ENCODE data around the gene GAL. TPM values are rescaled to one million over a fixed set of nuclear protein-coding genes. Genes with fewer than 3 reads are reported as not detected.

The GAL gene
- total RNA-seq, 2 donors from 2014 or later = not detected

DNA sequence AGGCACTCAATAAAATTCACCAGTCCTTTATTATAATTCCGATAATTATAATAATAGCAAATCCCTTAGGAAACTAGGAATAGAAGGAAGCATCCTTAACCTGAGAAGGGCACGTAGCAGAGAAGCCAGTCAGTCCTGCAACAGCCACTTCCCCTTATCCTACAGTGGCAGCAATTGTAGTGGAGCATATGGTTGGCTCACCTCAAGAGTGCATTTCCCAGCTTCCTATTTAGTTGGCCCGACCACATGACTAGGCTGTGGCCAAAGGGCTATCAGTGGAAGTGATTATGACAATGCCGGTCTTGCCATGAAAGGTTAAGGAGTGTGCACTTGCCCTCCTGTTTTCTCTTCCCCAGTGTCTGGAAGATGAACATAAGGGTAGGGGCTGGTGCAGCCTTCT lies 39.9 kb downstream of the GAL start:
- Histone ChIP-seq H3K27me3 (peaks cover 0 to 3% of the 10 kb centered on the region in 2 donors), H3K9me3 (peaks cover 0 to 13% of the 10 kb centered on the region in 2 donors), H3K36me3 (no peaks in the 10 kb centered on the region), H3K4me3 (no peak overlapping the region), H3K27ac (no peak overlapping the region), H3K4me1 (no peaks in the 10 kb centered on the region)
- no peak for DNase-seq (ENCODE audit: low spot score)
- TF ChIP-seq, protein P1, sequence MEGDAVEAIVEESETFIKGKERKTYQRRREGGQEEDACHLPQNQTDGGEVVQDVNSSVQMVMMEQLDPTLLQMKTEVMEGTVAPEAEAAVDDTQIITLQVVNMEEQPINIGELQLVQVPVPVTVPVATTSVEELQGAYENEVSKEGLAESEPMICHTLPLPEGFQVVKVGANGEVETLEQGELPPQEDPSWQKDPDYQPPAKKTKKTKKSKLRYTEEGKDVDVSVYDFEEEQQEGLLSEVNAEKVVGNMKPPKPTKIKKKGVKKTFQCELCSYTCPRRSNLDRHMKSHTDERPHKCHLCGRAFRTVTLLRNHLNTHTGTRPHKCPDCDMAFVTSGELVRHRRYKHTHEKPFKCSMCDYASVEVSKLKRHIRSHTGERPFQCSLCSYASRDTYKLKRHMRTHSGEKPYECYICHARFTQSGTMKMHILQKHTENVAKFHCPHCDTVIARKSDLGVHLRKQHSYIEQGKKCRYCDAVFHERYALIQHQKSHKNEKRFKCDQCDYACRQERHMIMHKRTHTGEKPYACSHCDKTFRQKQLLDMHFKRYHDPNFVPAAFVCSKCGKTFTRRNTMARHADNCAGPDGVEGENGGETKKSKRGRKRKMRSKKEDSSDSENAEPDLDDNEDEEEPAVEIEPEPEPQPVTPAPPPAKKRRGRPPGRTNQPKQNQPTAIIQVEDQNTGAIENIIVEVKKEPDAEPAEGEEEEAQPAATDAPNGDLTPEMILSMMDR (IDR thresholded peaks at IDR 0.05) = no peak

- Histone ChIP-seq H3K4me3 (no peak overlapping the region), H3K27me3 (no peaks in the 10 kb centered on the region), H3K4me1 (no peaks in the 10 kb centered on the region), H3K9me3 (no peaks in the 10 kb centered on the region), H3K36me3 (no peaks in the 10 kb centered on the region), H3K27ac (no peak overlapping the region)
- no peak for DNase-seq (ENCODE audit: low spot score)
- TF ChIP-seq, protein P1 (IDR thresholded peaks at IDR 0.05) = no peak
These were observed 43.4 kb downstream of the GAL start for GRCh38 chr11:68727783-68728182.

- Histone ChIP-seq H3K27me3 (no peaks in the 10 kb centered on the region), H3K36me3 (no peaks in the 10 kb centered on the region), H3K9me3 (no peaks in the 10 kb centered on the region), H3K4me3 (no peak overlapping the region), H3K27ac (no peak overlapping the region), H3K4me1 (no peaks in the 10 kb centered on the region)
- TF ChIP-seq, protein P1 (IDR thresholded peaks at IDR 0.05) = no peak
- no peak for DNase-seq (ENCODE audit: low spot score)
These were observed 49.8 kb downstream of the GAL start for GRCh38 chr11:68734111-68734510.

- H3K4me1 ChIP-seq = no peaks in the 10 kb centered on the region
- no peaks in the 10 kb centered on the region for H3K27me3 ChIP-seq
- H3K4me3 ChIP-seq = no peak overlapping the region
- no peaks in the 10 kb centered on the region for H3K36me3 ChIP-seq
- no peak overlapping the region for H3K27ac ChIP-seq
- DNase-seq (ENCODE audit: low spot score) = no peak
- H3K9me3 ChIP-seq = no peaks in the 10 kb centered on the region
- TF ChIP-seq, protein P1 (IDR thresholded peaks at IDR 0.05) = no peak
These were observed 50.8 kb downstream of the GAL start for GRCh38 chr11:68735125-68735524.

DNA sequence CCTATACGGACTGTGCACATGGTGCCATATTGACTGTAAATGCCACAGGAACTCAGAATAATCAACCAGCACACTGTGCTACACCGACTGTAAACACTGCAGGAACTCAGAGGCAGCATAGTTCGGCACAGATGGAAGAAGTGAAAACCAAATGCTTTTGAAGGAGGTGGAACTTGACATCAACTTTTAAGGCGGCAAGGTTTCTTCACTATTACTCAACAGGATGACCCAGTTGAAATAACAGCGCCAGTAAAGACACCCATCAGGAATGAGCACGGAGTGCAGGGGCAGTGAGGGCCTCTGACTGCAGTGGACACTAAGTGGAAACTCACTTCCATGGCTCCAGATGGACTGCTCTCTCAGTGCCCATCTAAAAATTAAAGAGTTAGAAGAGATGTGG lies 51.3 kb downstream of the GAL start:
- no peak for DNase-seq (ENCODE audit: low spot score)
- no peaks in the 10 kb centered on the region for H3K4me1 ChIP-seq
- TF ChIP-seq, protein P1 (IDR thresholded peaks at IDR 0.05) = no peak
- no peaks in the 10 kb centered on the region for H3K9me3 ChIP-seq
- H3K27ac ChIP-seq = no peak overlapping the region
- H3K36me3 ChIP-seq = no peaks in the 10 kb centered on the region
- H3K27me3 ChIP-seq = no peaks in the 10 kb centered on the region
- H3K4me3 ChIP-seq = no peak overlapping the region

Other genes with a start within 250 kb of the GAL start
- gene PPP6R3, start 223.8 kb upstream of the GAL start, total RNA-seq = 10 to 100 TPM; 81.1 to 95.2 TPM
- gene TESMIN, start 67.0 kb downstream of the GAL start, total RNA-seq = under 1 TPM; 0.47 to 0.78 TPM
- 10 to 100 TPM; 53.1 to 56.3 TPM for gene CPT1A, start 157.4 kb downstream of the GAL start, total RNA-seq
- 10 to 100 TPM; 63.2 to 87.3 TPM for gene MRPL21, start 219.3 kb downstream of the GAL start, total RNA-seq
- gene IGHMBP2, start 219.3 kb downstream of the GAL start, total RNA-seq = 1 to 10 TPM; 8.5 to 8.8 TPM

Measured in right atrium auricular region (tissue), 2 donors.